ENCODE data around the gene GTF3A. TPM values are rescaled to one million over a fixed set of nuclear protein-coding genes. Genes with fewer than 3 reads are reported as not detected.
"Not testable (repeated sequence)": the region's sequence is repeated elsewhere in the genome, so short reads cannot be mapped to it uniquely, and the experiment has no call there.

The GTF3A gene
- total and polyA plus RNA-seq, 2 donors (not counting 3 experiments of a cell fraction or from before 2014, with no cell fraction given) = 37.9 to 73.3 TPM

GRCh38 chr13:27400405-27400804, 24.0 kb upstream of the GTF3A start:
- not testable (repeated sequence) for BruUV-seq (replicated peaks)

GRCh38 chr13:27401210-27401609, 23.2 kb upstream of the GTF3A start:
- no TSS peak for BruUV-seq (replicated peaks)
- DNase-seq (ENCODE audit: low read depth, low spot score) = no peak
- peaks cover 2% of the 10 kb centered on the region in 2 experiments for H3K27me3 ChIP-seq (ENCODE audit: control insufficient read depth in 2 of 2, insufficient read depth in 2 of 2, low read length in 2 of 2)
- H3K9me3 ChIP-seq (replicated peaks; ENCODE audit: control insufficient read depth, insufficient read depth, low read length) = no peaks in the 10 kb centered on the region
- H2AFZ ChIP-seq (ENCODE audit: low read depth, low read length) = no peak overlapping the region
- H3K4me3 ChIP-seq (replicated peaks in 1 of 3; ENCODE audit: insufficient read depth in 1 of 3, low read depth in 1 of 3, low read length in 3 of 3) = no peak overlapping the region
- H3K4me1 ChIP-seq (ENCODE audit: control insufficient read depth, extremely low read depth, insufficient read depth, low read length) = no peaks in the 10 kb centered on the region
- no peaks in the 10 kb centered on the region for H3K9me1 ChIP-seq (replicated peaks; ENCODE audit: control insufficient read depth, extremely low read depth, insufficient read depth, low read length)
- H4K20me1 ChIP-seq (replicated peaks; ENCODE audit: control insufficient read depth, extremely low read depth, insufficient read depth, low read length) = no peaks in the 10 kb centered on the region
- no peak overlapping the region for H3K27ac ChIP-seq (ENCODE audit: insufficient read depth, low read depth, low read length)
- POLR2A ChIA-PET = no interaction called here
- dilution Hi-C loops (cut with MboI; ENCODE audit: extremely low pct_ligation_motif_present, low sequenced_read_pairs) = no loop called here
- H3K79me2 ChIP-seq (ENCODE audit: control insufficient read depth, insufficient read depth, low read length) = no peaks in the 10 kb centered on the region
- H3K9ac ChIP-seq (replicated peaks; ENCODE audit: extremely low read depth, insufficient read depth, low read length) = no peak overlapping the region
- no peaks in the 10 kb centered on the region for H3K36me3 ChIP-seq (ENCODE audit: control insufficient read depth in 2 of 2, extremely low read depth in 1 of 2, insufficient read depth in 2 of 2, low read length in 2 of 2)
- CTCF ChIA-PET = interaction anchor here (1.2 kb wide), 1 partner anchor 426 kb away, joined by 3 read pairs; no protein-coding TSS in a partner anchor
- TF ChIP-seq GATA2 (IDR thresholded peaks at IDR 0.05; ENCODE audit: insufficient read depth, insufficient read length, low read depth, low read length) = no peak
- TF ChIP-seq MAX (IDR thresholded peaks at IDR 0.05; ENCODE audit: insufficient read depth, insufficient read length) = no peak
- TF ChIP-seq JUN (IDR thresholded peaks at IDR 0.05; ENCODE audit: borderline replicate concordance, insufficient read depth, insufficient read length, low read depth) = no peak
- no peak for TF ChIP-seq POLR2A (IDR thresholded peaks at IDR 0.05; ENCODE audit: low read depth, low read length)
- TF ChIP-seq EZH2 (IDR thresholded peaks at IDR 0.05; ENCODE audit: borderline replicate concordance, low read depth, low read length, severe bottlenecking) = no peak
- no peak for TF ChIP-seq POLR2AphosphoS5 (IDR thresholded peaks at IDR 0.05; ENCODE audit: insufficient read depth, low read depth, low read length)
- no peak for TF ChIP-seq MYC (IDR thresholded peaks at IDR 0.05; ENCODE audit: low read depth, low read length)
- no peak for TF ChIP-seq CTCF (IDR thresholded peaks at IDR 0.05; ENCODE audit: extremely low read depth in 1 of 2, insufficient read depth in 1 of 2, low read depth in 1 of 2, low read length in 2 of 2)
- TF ChIP-seq FOS (IDR thresholded peaks at IDR 0.05; ENCODE audit: borderline replicate concordance, insufficient read depth, low read length) = no peak
- intact Hi-C loops (cut with micrococcal nuclease) = no loop called here
- no peak for FAIRE-seq
- H3K4me2 ChIP-seq (ENCODE audit: insufficient read depth, low read length) = no peak overlapping the region

More at GRCh38 chr13:27400405-27400804, 24.0 kb upstream of the GTF3A start:
- intact Hi-C loops (cut with micrococcal nuclease); H3K79me2 ChIP-seq (ENCODE audit: control insufficient read depth, insufficient read depth, low read length); dilution Hi-C loops (cut with MboI; ENCODE audit: extremely low pct_ligation_motif_present, low sequenced_read_pairs); H3K9ac ChIP-seq (replicated peaks; ENCODE audit: extremely low read depth, insufficient read depth, low read length); H3K36me3 ChIP-seq (ENCODE audit: control insufficient read depth in 2 of 2, extremely low read depth in 1 of 2, insufficient read depth in 2 of 2, low read length in 2 of 2); H3K4me3 ChIP-seq (replicated peaks in 1 of 3; ENCODE audit: insufficient read depth in 1 of 3, low read depth in 1 of 3, low read length in 3 of 3); H2AFZ ChIP-seq (ENCODE audit: low read depth, low read length); H3K27me3 ChIP-seq (ENCODE audit: control insufficient read depth in 2 of 2, insufficient read depth in 2 of 2, low read length in 2 of 2); H3K9me1 ChIP-seq (replicated peaks; ENCODE audit: control insufficient read depth, extremely low read depth, insufficient read depth, low read length); H3K4me2 ChIP-seq (ENCODE audit: insufficient read depth, low read length); DNase-seq (ENCODE audit: low read depth, low spot score); POLR2A ChIA-PET; H3K9me3 ChIP-seq (replicated peaks; ENCODE audit: control insufficient read depth, insufficient read depth, low read length); H3K4me1 ChIP-seq (ENCODE audit: control insufficient read depth, extremely low read depth, insufficient read depth, low read length); FAIRE-seq; H4K20me1 ChIP-seq (replicated peaks; ENCODE audit: control insufficient read depth, extremely low read depth, insufficient read depth, low read length); H3K27ac ChIP-seq (ENCODE audit: insufficient read depth, low read depth, low read length): not testable (repeated sequence)
- CTCF ChIA-PET = interaction anchor here (0.9 kb wide), 1 partner anchor 11 kb away, joined by 3 read pairs; no protein-coding TSS in a partner anchor
